CD14-positive monocyte (primary cell): ENCODE results near the gene CHST11. TPM values are rescaled to one million over a fixed set of nuclear protein-coding genes. Genes with fewer than 3 reads are reported as not detected.

Experiments
- DNase-seq, 3 donors: peaks; one replicate each; pipeline ENCODE4 v3.0.0-alpha.2; 2011 to 2022
- H2AFZ ChIP-seq: 2 replicates; pipeline ENCODE4 v1.6.0; 2012; ENCODE audit warnings: mild to moderate bottlenecking, low read depth, low read length, inconsistent platforms; ENCODE audit not compliant: insufficient read depth, poor library complexity, severe bottlenecking
- H3K27ac ChIP-seq, 2 donors: 1 replicate in 1 of 2; 2 replicates in 1 of 2; pipeline ENCODE4 v1.5.1; 2012 to 2013; ENCODE audit warnings: low read length in 2 of 2, control low read depth in 1 of 2, inconsistent platforms in 1 of 2, low read depth in 1 of 2, mild to moderate bottlenecking in 1 of 2
- H3K27me3 ChIP-seq, 2 donors: one replicate each; pipeline versions ENCODE4 v1.6.0 to v1.6.1; 2011 to 2013; ENCODE audit warnings: low read length in 2 of 2; ENCODE audit not compliant: control insufficient read depth in 2 of 2, insufficient read depth in 2 of 2
- H3K36me3 ChIP-seq, 2 donors: replicated peaks in 1 of 2; 1 replicate in 1 of 2; 2 replicates in 1 of 2; pipeline versions ENCODE4 v1.5.1 to v1.6.1; 2012 to 2013; ENCODE audit warnings: low read length in 2 of 2, control low read depth in 1 of 2, inconsistent platforms in 1 of 2, mild to moderate bottlenecking in 1 of 2; ENCODE audit not compliant: insufficient read depth in 2 of 2, control insufficient read depth in 1 of 2
- H3K4me1 ChIP-seq, 2 donors: 1 replicate in 1 of 2; 2 replicates in 1 of 2; pipeline versions ENCODE4 v1.5.1 to v1.6.1; 2012 to 2013; ENCODE audit warnings: low read length in 2 of 2, control low read depth in 1 of 2, inconsistent platforms in 1 of 2, mild to moderate bottlenecking in 1 of 2, moderate library complexity in 1 of 2; ENCODE audit not compliant: insufficient read depth in 2 of 2, control insufficient read depth in 1 of 2
- H3K4me2 ChIP-seq: replicated peaks from 2 replicates; pipeline ENCODE3; 2012; ENCODE audit warnings: low read length, moderate library complexity, mild to moderate bottlenecking; ENCODE audit not compliant: poor library complexity, severe bottlenecking; ENCODE audit errors: extremely low read depth
- H3K4me3 ChIP-seq, 3 experiments: fragments of 200-600 bp in 1 of 3; sonication (generic) in 1 of 3; replicated peaks in 1 of 3; 1 replicate in 2 of 3; 2 replicates in 1 of 3; pipeline ENCODE4 v1.5.1; 2011 to 2013; ENCODE audit warnings: low read length in 3 of 3, mild to moderate bottlenecking in 3 of 3, control low read depth in 2 of 3, low read depth in 2 of 3, inconsistent platforms in 1 of 3, moderate library complexity in 1 of 3
- H3K79me2 ChIP-seq: 2 replicates; pipeline ENCODE4 v1.6.0; 2012; ENCODE audit warnings: mild to moderate bottlenecking, control low read depth, inconsistent platforms, low read length, moderate library complexity; ENCODE audit not compliant: insufficient read depth
- H3K9ac ChIP-seq: 2 replicates; pipeline ENCODE4 v1.6.0; 2017; ENCODE audit warnings: low read length, mild to moderate bottlenecking; ENCODE audit not compliant: insufficient read depth, poor library complexity, severe bottlenecking
- H3K9me3 ChIP-seq, 2 donors: replicated peaks in 1 of 2; 1 replicate in 1 of 2; 2 replicates in 1 of 2; pipeline versions ENCODE4 v1.5.1 to v1.6.1; 2012 to 2013; ENCODE audit warnings: low read length in 2 of 2, control low read depth in 1 of 2; ENCODE audit not compliant: control insufficient read depth in 1 of 2, insufficient read depth in 1 of 2
- H4K20me1 ChIP-seq: 2 replicates; pipeline ENCODE4 v1.6.0; 2012; ENCODE audit warnings: mild to moderate bottlenecking, low read length, control low read depth, moderate library complexity; ENCODE audit not compliant: insufficient read depth
- H3K27ac Mint-ChIP-seq, 7 donors: one replicate each; pipeline ENCODE4 v1.8.0; 2020; ENCODE audit warnings: mild to moderate bottlenecking in 7 of 7, mixed read lengths in 7 of 7, moderate library complexity in 6 of 7, inconsistent platforms in 2 of 7
- H3K27me3 Mint-ChIP-seq, 3 donors: one replicate each; pipeline ENCODE4 v1.8.0; 2021 to 2022; ENCODE audit warnings: low read depth in 3 of 3, mild to moderate bottlenecking in 3 of 3, mixed read lengths in 3 of 3, moderate library complexity in 3 of 3, inconsistent platforms in 1 of 3
- H3K36me3 Mint-ChIP-seq, 2 donors: one replicate each; pipeline ENCODE4 v1.8.0; 2020; ENCODE audit warnings: mixed read lengths in 2 of 2, inconsistent platforms in 1 of 2, mild to moderate bottlenecking in 1 of 2
- H3K4me1 Mint-ChIP-seq: one replicate; pipeline ENCODE4 v1.8.0; 2020; ENCODE audit warnings: mild to moderate bottlenecking, mixed read lengths
- H3K4me3 Mint-ChIP-seq, 2 donors: one replicate each; pipeline ENCODE4 v1.8.0; 2020; ENCODE audit warnings: mild to moderate bottlenecking in 2 of 2, mixed read lengths in 2 of 2, moderate library complexity in 1 of 2
- H3K9me3 Mint-ChIP-seq, 7 donors: one replicate each; pipeline ENCODE4 v1.8.0; 2020 to 2022; ENCODE audit warnings: mixed read lengths in 7 of 7, mild to moderate bottlenecking in 6 of 7, moderate library complexity in 6 of 7, inconsistent platforms in 2 of 7
- CTCF ChIP-seq: fragments of 200-600 bp; IDR thresholded peaks from one replicate; pipeline ENCODE4 v1.8.0; 2022; ENCODE audit warnings: antibody characterized with exemption, mild to moderate bottlenecking
- WGBS: methylation state at CpG from one replicate; pipeline ENCODE4 v1.1.5; 2013; ENCODE audit warnings: missing lambda C conversion rate; ENCODE audit not compliant: insufficient coverage; 5-methylcytosine and 5-hydroxymethylcytosine counted together
- intact Hi-C, 2 donors: fragments of 100-400 bp; cut with micrococcal nuclease; formaldehyde crosslinking; loops; one replicate each; pipeline versions ENCODE4 v1.15.0 to v1.15.1; 2023
- polyA plus RNA-seq, 3 donors: library from polyadenylated mRNA; depleted of rRNA in 1 of 3; unstranded in 2 of 3; stranded (reverse) in 1 of 3; fragments of 300-500 nt in 2 of 3; fragments of >200 nt in 1 of 3; fragmentation: Illumina TruSeq in 2 of 3; gene quantifications; 1 replicate in 2 of 3; 2 replicates in 1 of 3; pipeline ENCODE4 v1.2.3, GENCODE V29; 2012 to 2021

The CHST11 gene
- polyA plus RNA-seq, 3 donors: 44.4 to 66.6 (median 48.4) TPM

DNA sequence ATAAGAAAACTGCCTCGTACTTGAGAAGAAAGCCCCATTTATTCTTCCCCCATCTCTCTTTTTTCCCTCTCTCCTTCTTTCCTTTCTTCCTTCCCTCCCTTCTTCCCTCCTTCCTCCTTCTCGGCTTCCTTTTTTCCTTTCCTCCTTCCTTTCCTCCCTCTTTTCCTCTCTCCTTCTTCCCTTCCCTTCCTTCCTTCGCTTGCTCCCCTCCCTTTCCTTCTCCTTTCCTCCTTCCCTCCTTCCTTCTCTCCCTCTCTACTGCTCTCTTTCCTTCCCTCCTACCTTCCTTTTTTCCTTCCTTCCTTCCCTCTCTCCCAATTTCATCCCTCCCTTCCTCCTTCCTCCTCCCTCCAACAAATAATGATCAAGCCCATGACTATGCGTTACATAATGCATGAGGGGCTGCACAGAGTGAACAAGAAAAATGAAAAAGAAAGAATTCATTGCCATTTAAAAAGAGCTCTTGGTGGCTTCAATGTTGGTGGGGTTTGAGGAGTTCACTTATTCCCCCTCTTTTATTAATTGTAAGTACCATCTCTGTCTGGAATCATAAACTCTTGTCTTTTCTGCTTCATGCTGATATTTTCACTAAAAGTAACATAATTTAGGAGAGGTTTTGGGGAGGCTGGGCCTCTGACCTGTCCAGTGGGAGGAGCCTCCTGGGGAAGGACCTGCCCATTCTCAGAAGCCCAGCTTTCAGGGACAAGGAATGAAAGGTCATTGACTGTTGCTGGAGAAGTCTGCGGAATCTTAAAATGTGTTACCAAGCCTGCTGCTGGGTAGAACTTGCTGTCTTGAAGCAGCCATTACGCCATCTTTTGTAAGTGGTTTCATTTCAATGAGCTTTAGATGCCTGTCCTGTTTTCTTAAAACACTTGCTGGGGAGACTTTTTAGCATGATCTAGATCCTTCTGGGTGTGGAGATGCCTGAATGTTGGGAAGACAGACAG, 144.3 kb downstream of the CHST11 start:
- TF ChIP-seq CTCF: no peak
- peaks cover 76 to 97% of the 10 kb centered on the region in 2 donors for H3K4me1 ChIP-seq
- DNase-seq: no peak
- no peak overlapping the region for H3K4me3 ChIP-seq
- peaks cover 0 to 19% of the 10 kb centered on the region in 2 donors for H3K36me3 ChIP-seq
- H3K9me3 ChIP-seq: no peaks in the 10 kb centered on the region
- H2AFZ ChIP-seq: no peak overlapping the region
- intact Hi-C loops: loop anchor here (5.0 to 10.0 kb wide), 3 partner anchors 34 to 74 kb away; no protein-coding TSS in a partner anchor
- Mint-ChIP-seq H3K9me3 (peaks cover 0 to 2% (median 0%) of the 10 kb centered on the region in 7 donors), H3K36me3 (peaks cover 27 to 31% of the 10 kb centered on the region in 2 donors), H3K27me3 (peaks cover 0 to 2% (median 1%) of the 10 kb centered on the region in 3 donors), H3K4me3 (no peak overlapping the region), H3K27ac (peak overlapping the region; percentile 68 to 85 (median 77)), H3K4me1 (peaks cover 90% of the 10 kb centered on the region)
- H3K79me2 ChIP-seq: peaks cover 92% of the 10 kb centered on the region
- peak overlapping the region; percentile 6 to 59 for H3K27ac ChIP-seq
- H3K9ac ChIP-seq: no peak overlapping the region
- H3K27me3 ChIP-seq: no peaks in the 10 kb centered on the region
- H4K20me1 ChIP-seq: peaks cover 98% of the 10 kb centered on the region
- no peak overlapping the region for H3K4me2 ChIP-seq
- WGBS: 67% methylated on average over 4 of the region's 6 CpGs

- Mint-ChIP-seq H3K27me3 (peaks cover 0 to 3% (median 1%) of the 10 kb centered on the region in 3 donors), H3K27ac (peak overlapping the region; percentile 8 to 99 (median 96)), H3K4me1 (peaks cover 88% of the 10 kb centered on the region), H3K4me3 (no peak overlapping the region), H3K36me3 (peaks cover 37 to 41% of the 10 kb centered on the region in 2 donors), H3K9me3 (peaks cover 0 to 2% (median 0%) of the 10 kb centered on the region in 7 donors)
- peaks cover 75 to 93% of the 10 kb centered on the region in 2 donors for H3K4me1 ChIP-seq
- H3K4me2 ChIP-seq: no peak overlapping the region
- H3K9ac ChIP-seq: no peak overlapping the region
- 94% methylated on average over 4 of the region's 6 CpGs for WGBS
- no peak for TF ChIP-seq CTCF
- H3K4me3 ChIP-seq: no peak overlapping the region
- peak overlapping the region in 1 of 2 donors; percentile 92 for H3K27ac ChIP-seq
- no peaks in the 10 kb centered on the region for H3K27me3 ChIP-seq
- H2AFZ ChIP-seq: no peak overlapping the region
- intact Hi-C loops: loop anchor here (5.0 to 10.0 kb wide), 3 partner anchors 35 to 72 kb away; no protein-coding TSS in a partner anchor
- no peaks in the 10 kb centered on the region for H3K9me3 ChIP-seq
- no peak for DNase-seq
- peaks cover 0 to 22% of the 10 kb centered on the region in 2 donors for H3K36me3 ChIP-seq
- H4K20me1 ChIP-seq: peaks cover 94% of the 10 kb centered on the region
- H3K79me2 ChIP-seq: peaks cover 92% of the 10 kb centered on the region
Measured at GRCh38 chr12:104602406-104602805, 145.7 kb downstream of the CHST11 start.
